HG03064 (cell line): ENCODE measurements around the gene CPNE4.
"Not testable (repeated sequence)": the region's sequence is repeated elsewhere in the genome, so short reads cannot be mapped to it uniquely, and the experiment has no call there.

ENCODE experiments used
- ATAC-seq: cut with Tn5 transposase; IDR thresholded peaks from one replicate; pipeline ENCODE4 v1.9.1; 2021; ENCODE audit warnings: low read depth; ENCODE audit not compliant: unreplicated experiment

CPNE4 gene

DNA sequence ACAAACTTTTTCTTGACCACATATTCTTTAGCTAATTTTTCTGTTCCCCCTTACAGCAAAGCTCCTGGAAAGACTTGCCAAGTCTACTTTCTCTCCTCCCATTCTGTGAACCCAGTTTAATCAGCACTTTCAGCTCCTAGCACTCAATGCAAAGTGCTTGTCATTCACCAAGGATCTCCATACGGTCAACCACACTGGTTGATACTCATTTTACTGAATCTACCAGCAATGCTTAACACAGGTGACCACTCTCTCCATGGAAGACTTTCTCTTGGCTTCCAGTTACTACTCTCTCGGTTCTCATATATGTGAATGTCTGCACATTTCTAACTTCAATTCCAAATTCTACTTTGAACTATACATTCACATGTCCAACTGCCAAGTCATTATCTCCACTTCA, 543.7 kb downstream of the CPNE4 start:
- ATAC-seq = no peak

DNA sequence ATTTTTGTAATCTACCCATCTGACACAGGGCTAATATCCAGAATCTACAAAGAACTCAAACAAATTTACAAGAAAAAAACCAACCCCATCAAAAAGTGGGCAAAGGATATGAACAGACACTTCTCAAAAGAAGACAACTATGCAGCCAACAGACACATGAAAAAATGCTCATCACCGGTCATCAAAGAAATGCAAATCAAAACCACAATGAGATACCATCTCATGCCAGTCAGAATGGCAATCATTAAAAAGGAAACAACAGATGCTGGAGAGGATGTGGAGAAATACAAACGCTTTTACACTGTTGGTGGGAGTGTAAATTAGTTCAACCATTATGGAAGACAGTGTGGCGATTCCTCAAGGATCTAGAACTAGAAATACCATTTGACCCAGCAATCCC, 548.3 kb downstream of the CPNE4 start:
- not testable (repeated sequence) for ATAC-seq

DNA sequence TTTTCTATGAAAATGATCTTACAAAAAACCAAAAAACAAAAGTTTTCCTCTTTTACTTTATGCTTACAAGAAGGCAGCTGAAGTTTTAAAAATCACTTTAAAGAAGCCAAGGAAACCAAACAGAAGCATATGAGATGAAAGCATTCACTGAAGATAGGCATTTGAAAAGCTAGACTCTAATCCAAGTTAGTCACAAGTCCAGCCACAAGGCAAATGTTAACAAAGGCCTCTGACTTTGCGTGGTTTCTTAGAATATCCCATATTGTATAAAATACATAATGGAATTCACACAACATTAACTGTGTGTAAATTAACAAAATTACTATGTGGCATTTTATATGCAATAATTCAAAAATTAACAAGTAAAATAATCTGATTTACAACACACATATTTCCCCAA, 549.7 kb downstream of the CPNE4 start:
- no peak for ATAC-seq

- no peak for ATAC-seq
Observed at GRCh38 chr3:131484496-131485111, 550.2 kb downstream of the CPNE4 start.
